Left kidney (tissue), 2 donors: ENCODE data around the gene KCNE5. TPM values are rescaled to one million over a fixed set of nuclear protein-coding genes. Genes with fewer than 3 reads are reported as not detected.
"Not testable (repeated sequence)": the region's sequence is repeated elsewhere in the genome, so short reads cannot be mapped to it uniquely, and the experiment has no call there.

Source experiments
- DNase-seq: peaks from one replicate; pipeline ENCODE4 v3.0.0-alpha.2; 2013
- polyA plus RNA-seq: library from polyadenylated mRNA; unstranded; fragments of 120-200 nt; gene quantifications from one replicate; pipeline ENCODE4 v1.2.1, GENCODE V29; 2013; ENCODE audit not compliant: insufficient read length

The KCNE5 gene
- polyA plus RNA-seq, 1 donor, result 4.8 TPM

GRCh38 chrX:109619771-109620170, 5.2 kb downstream of the KCNE5 start:
- no peak for DNase-seq

GRCh38 chrX:109614951-109615350, 10.0 kb downstream of the KCNE5 start:
- no peak for DNase-seq

- no peak for DNase-seq
Measured at GRCh38 chrX:109601486-109601885, 23.5 kb downstream of the KCNE5 start.

- no peak for DNase-seq
Measured at GRCh38 chrX:109600237-109600651, 24.7 kb downstream of the KCNE5 start.

GRCh38 chrX:109596015-109596414, 29.0 kb downstream of the KCNE5 start:
- no peak for DNase-seq

- DNase-seq, result no peak
Measured at GRCh38 chrX:109590176-109590575, 34.8 kb downstream of the KCNE5 start.

GRCh38 chrX:109585488-109585887, 39.5 kb downstream of the KCNE5 start:
- no peak for DNase-seq

- no peak for DNase-seq
Measured at GRCh38 chrX:109578916-109579315, 46.1 kb downstream of the KCNE5 start.

- DNase-seq, result no peak
Measured at GRCh38 chrX:109577055-109577454, 47.9 kb downstream of the KCNE5 start.

GRCh38 chrX:109576083-109576482, 48.9 kb downstream of the KCNE5 start:
- DNase-seq, result not testable (repeated sequence)

Other genes starting within 250 kb of the KCNE5 start
- gene GUCY2F, start 143.1 kb downstream of the KCNE5 start, polyA plus RNA-seq, result 0.03 TPM
- 19.0 TPM for gene NXT2, start 88.3 kb downstream of the KCNE5 start, polyA plus RNA-seq
- 54.8 TPM for gene ACSL4, start 108.1 kb upstream of the KCNE5 start, polyA plus RNA-seq